NCI-H748 (cell line): Measurements from ENCODE around the gene ME3.

Experiments
- DNase-seq: peaks from one replicate; lab custom pipeline; 2025; ENCODE audit not compliant: unreplicated experiment; lab: John Stamatoyannopoulos, UW

Gene ME3

DNA sequence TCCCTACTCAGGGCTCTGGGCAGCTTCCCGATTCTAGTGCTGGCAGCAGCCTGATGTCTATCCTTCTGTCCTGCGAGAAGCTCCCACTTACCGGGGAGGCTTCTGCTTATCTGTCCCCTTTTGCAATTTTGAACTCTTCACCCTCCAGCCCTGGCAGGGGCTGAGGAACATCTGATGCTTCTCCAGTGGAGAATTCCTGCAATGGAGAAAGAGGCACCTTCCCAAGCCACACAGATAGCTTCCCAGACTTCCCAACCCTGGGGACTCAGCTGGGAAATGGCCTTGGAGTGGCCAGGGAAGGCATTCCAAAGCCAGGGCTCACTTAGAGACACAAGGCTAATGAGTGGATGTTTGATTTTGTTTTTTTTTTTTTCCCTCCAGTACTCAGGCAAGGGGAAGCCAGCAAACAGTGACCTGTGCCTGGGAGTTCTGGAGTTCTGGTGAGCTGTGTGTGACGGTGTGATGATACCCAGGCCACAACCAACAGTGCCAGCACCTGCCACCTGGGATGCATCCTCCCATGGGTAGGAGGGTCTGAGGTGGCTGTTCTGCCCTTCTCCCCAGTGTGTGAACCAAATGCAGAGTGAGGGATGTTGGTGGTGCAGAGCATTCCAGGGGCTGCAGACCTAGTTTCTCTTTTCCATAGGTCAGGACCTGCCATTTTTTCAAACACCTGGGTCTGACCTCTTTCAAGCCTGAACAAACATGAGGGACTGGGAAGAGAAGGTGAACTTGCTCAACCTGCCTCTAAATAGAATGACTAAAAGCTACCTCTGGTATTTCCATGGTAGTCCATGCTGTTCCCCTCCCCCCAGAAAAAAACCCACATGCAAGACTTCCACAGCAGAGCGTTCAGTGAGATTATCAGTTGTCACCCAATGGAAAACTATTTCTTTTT lies 202.7 kb downstream of the ME3 start:
- DNase-seq = no peak

DNA sequence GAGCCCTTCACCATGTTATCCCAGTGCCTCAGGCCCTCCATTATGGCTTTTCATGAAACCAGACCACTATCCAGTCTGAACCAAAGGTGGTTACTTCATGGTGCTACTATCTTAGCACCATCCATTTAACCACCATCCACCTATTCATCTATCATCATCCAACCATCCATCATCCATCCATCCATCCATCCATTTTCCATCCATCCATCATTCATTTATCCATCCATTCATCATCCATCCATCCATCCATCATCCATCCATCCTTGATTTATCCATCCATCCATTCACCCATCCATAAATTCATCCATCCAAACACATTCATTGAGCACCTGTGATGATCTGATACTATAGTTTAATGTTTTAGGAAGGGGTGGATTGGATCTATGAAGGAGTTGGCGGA lies 204.2 kb downstream of the ME3 start:
- no peak for DNase-seq

DNA sequence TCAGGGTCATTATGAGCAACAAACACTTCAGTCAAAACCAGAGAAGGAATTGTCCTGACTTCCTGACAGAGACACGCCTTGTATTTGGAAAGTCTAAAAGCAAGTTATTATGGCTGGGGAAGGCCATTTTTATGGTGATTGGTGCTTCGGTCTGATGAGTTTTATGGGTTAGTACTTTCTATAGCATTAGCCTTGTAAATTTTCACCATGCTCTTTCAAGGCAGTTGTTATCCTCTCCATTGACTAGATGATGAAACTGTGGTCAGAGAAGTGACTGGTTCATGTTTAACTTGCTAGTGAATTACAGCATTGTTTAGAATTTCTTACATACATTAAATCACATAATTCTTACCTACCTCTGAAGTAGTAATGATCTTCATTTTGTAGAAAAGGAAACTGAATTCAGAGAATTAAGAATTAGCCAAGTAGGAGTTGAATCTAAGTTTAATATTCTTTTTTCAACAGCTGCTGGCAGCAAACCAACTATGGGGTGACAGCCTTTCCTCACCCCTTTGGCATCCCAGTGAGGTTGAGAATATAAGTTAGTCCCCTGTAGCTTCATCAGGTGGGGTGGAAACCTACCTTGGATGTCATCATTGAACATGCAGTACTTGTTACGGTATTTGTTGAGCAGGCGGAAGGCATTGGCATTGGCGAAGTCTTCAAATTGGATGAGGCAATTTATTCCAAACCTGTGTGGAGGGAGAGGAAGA lies 207.8 kb downstream of the ME3 start:
- no peak for DNase-seq

DNA sequence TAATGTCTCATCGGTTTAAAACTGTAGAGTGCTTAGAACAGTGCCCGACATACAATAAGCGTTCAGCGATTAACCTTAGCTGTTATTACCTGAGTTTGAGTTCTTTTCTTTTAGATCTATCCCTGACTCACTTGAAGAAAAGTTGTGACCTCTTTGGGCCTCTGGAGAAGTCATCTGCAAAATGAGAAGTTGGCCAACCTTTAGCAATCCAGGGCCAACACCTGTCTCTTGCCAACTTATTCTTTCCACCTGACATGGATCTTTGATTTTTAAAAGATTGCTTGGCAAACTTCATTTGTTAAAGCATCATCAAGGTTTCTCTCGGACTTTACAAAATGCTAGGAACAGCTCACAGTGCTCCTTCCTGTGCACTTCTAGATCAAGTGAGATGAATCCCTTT lies 208.5 kb downstream of the ME3 start:
- no peak for DNase-seq

DNA sequence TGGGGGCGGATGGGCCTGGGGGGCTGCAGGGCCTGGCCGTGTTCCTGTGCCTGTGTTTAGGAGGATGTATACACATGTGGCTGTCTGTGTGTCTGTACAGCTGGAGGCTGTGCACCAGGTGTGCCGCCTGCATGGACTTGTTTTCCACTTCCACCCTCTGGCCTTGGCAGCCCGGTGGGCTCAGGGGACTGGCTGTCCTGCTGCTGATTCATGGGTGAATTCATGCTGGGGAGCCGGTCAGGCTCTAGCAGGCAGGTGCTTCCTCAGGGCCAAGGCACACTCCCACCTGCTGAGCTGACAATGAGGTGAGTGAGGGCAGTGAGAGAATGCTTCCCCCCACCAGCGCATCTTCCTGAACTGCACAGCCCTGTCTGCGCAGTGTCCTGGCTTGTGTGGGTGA lies 209.3 kb downstream of the ME3 start:
- DNase-seq = no peak

DNA sequence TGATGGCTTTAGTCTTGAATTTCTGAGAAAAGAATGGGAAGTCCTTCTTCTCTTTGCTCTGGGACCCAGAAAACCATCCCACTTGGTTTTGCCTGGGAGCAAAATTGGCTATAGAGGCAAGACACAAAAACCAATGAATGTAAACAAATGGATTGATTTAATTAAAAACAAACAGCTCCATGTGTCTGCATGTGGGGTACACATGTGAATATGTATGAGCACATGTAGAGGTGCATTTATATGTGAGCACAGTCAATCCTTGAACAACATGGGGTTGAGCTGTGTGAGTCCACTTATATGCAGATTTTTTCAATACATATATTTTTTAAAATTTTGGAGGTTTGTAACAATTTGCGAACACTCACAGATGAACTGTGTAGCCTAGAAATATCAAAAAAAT lies 210.5 kb downstream of the ME3 start:
- DNase-seq = no peak

DNA sequence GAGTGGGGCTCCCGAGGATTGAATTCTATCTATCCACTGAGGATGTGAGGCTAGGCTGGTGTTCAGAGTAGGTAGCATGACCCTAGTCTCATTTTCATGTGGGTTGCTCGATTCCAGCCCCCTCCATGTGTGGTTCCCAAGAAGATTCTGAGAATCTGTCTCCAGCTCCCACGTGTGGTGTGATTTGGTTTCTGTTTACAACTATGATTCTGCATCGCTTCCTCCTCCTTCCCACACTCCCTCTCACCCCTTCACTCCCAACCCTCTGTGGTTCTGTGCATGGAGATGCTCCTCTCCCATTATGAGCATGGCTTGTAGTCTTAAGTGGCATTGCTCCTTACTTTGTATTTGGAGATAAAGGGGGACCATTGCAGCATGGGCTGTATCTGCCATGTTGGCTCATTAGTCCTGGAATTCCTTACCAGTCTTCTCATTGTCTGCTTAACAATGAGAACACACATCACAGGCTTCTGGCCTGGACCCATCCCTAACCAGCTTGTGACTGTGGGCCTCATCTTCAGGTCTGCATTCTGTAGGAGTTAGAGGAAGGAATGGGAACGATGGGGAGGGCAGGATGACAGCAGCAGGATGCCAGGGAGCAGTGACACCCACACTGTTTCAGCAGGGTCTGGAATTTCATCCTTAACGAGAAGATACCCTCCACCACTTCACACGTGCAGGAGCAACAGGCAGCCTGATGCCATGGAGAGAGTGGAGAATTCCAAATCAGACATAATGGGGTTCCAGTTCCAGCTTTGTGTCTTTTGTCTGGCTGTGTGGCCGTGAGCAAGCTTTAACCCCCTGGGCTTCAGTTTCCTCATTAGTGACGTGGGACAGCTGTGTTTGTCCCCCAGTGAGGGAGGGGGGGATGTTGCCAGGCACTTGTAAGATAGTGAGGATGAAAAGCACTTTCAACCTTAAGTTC lies 211.7 kb downstream of the ME3 start:
- DNase-seq = no peak

DNA sequence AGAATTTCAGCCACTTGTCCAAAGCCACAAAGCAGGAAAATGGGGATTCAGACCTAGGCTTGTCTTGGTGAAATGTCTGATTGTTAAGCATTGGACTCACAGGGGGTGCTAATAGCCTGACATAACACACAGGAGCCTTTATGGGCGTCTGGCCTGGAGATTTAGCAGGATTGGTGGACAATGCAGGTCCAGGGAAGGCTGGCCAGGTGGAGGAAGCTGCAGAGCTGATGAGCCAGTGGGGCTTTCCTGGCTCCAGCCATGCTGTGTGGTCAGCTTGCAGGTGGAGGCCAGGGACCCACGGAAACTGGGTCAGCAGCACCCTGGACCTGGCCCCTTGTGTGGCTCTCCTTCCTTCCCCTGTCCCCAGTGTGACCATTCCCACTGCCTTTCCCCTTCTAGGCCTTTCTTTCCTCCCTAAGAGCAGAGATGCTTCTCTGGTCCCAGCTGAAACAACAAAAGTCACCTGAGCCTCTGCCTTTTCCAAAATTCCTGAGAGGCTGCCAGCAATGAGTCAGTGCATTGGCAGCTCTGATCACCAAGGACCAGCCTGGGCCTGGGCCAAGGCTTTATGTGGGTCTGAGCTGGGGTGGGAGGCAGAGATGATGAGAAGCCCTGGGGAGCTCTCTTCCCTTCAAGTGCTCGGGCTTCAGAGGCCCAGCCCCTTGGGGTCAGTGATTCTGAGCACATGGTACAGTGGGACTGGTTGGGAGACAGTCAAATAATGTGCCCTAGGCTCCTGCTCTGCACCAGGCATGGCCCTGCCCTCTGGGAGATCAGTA lies 212.5 kb downstream of the ME3 start:
- no peak for DNase-seq

DNA sequence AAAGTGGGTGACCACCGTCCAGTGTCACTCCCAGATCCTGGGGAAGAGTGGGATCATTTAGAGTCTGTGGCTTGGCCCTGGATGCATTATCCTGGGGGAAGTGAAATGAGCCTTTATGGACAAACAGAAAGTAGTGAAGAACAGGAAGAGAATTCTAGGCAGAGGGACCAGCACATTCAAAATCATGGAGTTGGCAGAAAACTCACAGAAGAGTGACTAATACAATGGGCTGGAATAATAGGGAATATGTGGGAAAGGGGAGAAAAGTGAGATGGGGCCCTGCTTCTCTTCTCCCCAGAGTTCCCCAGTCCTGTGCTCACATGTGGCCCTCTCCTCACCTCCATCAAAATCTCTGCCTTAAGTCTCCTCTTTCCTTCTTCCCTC lies 213.4 kb downstream of the ME3 start:
- no peak for DNase-seq

DNA sequence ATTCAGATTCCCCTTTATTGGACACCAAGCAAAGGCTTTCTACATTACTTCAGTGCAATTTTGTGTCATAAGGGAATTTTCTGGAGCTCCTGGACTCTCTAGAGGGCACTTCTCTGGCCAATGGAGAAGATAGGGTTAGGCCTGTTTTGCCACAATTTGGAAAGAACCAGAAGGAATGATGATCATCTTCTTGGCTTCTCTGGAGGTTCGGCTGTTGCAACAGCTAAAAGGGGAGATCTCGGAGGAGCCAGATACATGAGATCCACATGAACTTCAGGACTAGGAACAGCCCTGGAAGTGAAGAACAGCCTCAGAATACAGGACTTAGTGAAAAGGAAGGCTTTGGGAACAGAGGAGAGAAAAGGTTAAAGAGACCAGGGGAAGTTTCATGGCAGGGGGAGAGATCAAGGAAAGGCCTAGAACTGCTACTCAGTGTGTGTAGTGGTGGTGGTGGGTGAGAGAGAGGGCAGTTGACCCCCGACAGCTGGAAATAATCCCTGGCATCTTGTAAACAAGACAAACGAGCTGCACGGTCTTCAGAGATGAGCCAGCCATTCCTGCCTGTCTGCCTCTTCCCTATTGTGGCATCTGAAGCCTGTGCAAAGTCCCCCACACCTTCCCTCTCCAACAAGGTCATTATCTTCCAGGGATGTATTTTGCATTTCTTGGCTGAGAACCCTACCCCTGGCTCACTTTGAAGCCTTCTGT lies 214.0 kb downstream of the ME3 start:
- DNase-seq = no peak

DNA sequence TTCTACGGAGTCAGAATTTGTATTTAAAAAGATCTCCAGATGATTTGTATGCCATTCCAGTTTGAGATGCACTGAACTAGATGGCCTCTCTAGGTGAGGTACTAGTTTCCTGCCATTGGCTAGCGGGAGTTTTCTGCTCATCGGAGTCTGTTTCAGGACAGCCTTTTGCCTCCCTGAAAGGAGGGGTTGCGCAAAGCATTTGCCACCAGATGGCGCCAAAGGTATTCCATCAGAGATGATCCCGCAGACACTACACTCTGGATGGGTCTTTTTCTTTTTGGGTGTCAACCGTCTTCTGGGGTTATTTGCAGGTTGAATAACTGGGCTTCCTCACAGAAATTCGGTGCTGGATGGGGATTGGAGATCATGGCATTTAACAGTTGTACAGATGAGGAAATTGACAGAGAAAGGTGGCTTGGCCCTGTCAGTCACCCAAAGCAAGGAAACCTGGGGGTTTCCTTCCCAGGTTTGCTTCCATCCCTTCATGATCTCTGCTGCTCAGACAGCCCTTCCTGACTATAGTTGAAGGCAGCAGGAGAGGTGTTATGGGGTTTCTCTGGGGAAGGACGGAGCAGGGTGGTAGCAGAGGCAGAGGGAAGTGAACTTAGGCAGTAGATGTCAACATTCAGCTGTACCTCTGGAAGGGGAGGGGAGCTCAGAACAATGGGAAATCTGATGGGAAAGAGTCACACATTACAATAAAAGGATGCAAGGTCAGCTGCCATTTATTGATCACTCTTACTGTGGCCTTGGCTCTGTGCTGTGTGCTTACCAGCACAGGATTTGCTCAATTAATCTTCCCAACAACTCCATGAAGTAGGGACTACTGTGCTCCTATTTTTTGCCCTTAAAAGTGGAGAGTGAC lies 216.1 kb downstream of the ME3 start:
- DNase-seq = peak; percentile 56

DNA sequence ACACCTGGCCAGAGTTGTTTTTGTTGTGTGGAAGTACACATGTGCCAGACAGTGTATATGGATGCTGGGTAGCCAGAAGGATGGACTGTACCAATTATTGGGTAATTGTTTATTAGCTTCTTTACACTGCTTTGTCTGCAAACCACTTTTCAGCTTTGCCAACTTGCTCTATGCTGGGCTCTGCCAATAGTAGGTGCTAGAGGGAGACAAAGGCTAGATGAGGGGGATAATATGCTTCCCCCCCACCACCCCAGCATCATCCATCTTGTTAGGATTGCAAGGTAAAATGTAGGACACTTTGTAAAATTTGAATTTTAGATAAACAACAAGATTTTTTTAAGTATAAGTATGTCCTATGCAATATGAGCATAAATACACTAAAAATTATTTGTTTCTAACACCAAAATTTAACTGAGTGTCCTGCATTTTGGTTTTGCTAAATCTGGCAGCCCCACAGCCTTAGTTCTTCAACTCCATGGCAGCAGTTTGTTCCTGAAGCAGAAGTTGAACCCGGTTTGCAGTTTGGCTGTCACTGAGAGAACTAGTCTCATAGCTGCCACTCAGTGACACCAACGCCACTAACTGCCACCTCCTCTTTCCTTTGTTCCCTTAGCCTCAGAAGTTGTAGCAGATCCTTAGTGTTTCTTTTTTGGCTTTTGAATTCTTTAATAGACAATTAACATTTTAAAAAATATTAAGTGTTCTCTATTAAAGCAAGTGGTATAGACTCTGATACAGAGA lies 219.0 kb downstream of the ME3 start:
- no peak for DNase-seq

DNA sequence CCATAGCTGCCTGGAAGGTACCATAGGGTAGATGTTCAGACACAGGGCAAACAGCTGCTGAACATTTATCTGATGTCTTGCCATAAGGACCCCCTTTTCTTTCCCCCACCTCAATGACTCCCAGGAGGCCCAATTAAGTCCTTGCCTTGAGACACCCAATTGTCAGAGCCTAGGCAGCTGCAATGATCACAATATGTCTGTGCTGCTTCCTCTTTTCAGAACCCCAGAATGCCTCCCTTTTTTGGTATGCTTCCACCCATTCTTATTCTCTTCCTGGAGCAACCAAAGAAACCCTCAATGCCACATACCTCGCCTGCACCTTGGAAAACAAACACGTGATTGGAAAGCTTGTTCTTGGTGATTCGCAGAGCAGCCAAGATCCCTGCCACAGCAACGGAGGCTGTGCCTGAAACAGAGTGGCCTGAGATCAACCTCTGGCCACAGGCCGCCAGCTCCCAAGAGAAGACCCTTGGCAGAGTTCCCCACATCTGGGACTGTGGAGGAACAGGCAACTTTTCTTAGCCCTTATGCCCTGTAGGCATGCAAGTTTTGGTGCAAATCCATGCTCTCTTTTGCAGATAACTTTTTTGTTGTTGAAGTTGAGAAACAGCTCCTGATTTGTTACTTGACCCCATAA lies 222.3 kb downstream of the ME3 start:
- no peak for DNase-seq

DNA sequence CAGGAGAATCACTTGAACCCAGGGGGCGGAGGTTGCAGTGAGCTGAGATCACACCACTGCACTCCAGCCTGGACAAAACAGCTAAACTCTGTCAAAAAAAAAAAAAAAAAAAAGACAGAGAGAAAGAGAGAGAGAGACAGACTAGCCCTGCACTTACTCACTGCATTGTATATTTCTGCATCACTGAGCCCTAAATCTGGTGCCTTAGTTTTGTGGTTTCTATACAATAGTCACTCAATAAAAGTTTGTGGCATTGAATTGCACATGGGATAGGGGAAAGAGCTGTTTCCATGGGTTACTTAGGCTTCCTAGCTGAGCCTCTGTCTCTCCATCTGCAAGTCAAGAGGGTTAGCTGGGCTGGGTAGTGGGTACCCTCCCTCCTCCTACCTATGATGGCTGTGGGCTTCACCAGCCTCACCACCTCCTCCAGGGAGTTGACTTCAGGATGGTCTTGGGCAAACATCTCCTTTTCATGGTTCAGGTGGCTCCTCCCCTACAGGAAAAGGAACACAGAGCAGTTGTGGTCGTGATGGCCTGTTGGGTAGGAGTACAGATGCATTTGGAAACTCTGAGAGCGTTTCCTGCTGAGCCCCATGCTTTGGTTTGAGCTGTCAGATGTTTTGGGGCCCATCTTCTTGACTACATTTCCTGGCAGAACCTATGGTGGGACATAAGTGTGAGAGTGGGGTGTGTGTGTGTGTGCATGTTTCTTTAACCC lies 224.5 kb downstream of the ME3 start:
- DNase-seq = no peak

DNA sequence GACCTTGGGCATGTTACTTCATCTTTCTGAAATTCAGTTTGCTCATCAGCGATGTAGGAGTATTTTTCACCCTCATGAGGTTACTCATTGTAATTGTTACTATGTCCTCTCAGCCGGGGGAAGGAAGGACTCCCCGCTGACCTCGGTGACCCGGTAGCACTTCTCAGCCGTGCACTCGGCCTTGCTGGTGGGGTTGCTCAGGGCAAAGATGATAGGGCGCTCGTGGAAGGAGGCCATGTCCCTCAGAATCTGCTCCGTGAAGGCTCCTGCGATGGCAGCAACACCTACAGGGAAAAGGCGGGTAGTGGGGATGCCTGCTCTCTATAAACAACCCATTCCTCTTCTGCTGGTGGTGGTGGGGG lies 225.5 kb downstream of the ME3 start:
- no peak for DNase-seq

DNA sequence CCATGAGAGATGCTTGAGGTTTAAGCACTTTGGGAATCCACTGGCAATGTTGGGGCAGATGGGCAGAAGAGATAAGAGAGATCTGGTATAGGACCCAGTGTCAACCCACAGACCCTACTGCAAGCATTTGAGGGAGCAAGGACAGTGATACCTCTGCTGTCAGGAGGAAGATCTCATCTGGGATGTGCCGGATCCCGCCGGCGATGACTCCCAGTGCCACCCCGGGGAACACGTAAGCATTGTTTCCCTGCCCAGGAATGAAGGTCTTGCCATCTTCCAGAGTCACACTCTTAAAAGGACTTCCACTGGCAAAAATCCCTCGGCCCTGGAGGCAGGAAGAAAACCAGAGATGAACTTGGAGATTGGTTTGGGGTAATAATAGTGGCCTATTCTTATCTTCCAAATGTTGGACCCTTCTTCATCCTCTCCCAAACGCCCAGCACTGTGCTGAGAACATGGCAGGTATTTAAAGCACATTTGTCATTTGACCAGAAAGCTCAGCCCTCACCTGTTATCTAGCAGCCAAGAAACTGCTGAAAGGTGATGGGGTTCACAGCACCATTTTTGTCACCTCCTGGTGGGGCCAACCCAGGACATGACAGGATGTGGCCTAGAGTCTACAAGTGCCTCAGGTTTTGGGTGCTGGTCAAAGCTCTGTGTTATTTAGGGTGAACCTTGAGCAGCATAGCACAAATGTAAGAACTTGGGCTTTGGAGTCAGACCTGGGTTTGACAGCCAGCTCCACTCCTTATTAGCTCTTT lies 226.1 kb downstream of the ME3 start:
- no peak for DNase-seq

DNA sequence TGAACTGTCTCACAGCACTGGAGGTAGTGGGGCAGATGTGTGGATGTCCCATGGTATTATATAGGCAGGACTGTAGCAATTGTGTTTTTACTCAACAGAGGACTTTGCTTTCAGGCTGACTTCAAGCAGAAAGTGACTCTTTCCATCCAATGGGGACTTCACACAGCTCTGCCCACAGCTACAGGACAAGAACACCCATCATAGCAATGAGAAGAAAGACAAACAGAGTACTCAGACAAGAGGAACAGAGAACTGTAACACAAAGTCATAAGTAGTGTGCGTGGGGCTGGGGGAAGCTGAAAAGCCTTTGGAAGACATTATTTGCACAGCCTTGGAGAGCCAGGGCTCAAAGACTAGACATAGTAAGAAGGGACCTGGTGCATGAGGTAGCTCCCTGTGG lies 227.4 kb downstream of the ME3 start:
- DNase-seq = no peak
